DND-41 (cell line): ENCODE measurements around the gene RNLS.

Experiments
- CTCF ChIP-seq: IDR thresholded peaks from 2 replicates; pipeline ENCODE4 v1.5.1; 2012; ENCODE audit warnings: borderline replicate concordance, low read length, moderate library complexity, mild to moderate bottlenecking; ENCODE audit not compliant: poor library complexity, severe bottlenecking; ENCODE audit errors: extremely low read depth
- EZH2 ChIP-seq: IDR thresholded peaks from 3 replicates; pipeline ENCODE4 v1.6.1; 2012; ENCODE audit warnings: borderline replicate concordance, low read depth, mild to moderate bottlenecking, moderate library complexity, low read length, inconsistent platforms; ENCODE audit not compliant: severe bottlenecking

- TF ChIP-seq CTCF (no peak), EZH2 (no peak)
These were observed 56.5 kb downstream of the RNLS start for GRCh38 chr10:88526501-88527105.
